Measurements from ENCODE around the gene SLC26A1. TPM values are rescaled to one million over a fixed set of nuclear protein-coding genes. Genes with fewer than 3 reads are reported as not detected.
"Not testable (repeated sequence)": the region's sequence is repeated elsewhere in the genome, so short reads cannot be mapped to it uniquely, and the experiment has no call there.

The SLC26A1 gene
- total and polyA plus RNA-seq, 7 donors, result 1.1 TPM; not detected in 6

DNA sequence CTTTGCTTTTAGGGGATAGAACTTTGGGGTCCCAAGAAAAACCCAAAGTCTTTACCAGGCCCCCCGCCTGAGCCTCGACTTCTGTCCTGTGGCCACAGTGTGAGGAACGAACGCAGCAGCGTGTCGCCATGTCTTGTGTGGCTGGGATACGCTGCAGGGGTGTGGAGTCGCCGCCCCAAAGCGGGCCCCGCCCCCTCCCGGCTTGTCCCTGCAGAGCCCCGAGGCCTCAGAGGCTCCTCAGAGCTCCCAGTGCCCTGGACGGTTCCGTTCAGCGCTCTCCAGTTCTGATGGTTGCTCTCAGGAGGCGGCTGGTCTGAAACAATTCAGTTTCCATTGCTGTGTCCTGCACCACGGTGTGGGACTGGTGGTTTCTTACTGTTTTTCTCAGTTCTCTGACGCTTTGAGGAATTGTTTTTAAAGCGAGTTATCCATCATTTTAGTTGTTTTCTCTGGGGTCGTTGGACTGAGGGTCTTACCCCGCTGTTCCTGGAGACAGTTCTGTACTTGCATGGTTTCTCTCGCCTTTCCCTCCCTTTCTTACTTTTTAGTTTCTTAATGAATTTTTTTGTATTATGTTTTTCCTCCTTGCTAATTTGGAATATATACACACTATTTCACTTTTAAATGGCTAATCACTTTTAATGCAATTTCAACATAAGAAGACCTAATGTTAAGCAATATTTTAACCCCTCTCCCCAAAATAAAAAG, 7.9 kb downstream of the SLC26A1 start:
- Histone ChIP-seq H3K4me1 (peaks cover 0 to 28% (median 25%) of the 10 kb centered on the region in 4 donors), H3K36me3 (peaks cover 0 to 9% (median 0%) of the 10 kb centered on the region in 4 donors), H3K9me3 (no peaks in the 10 kb centered on the region), H3K27ac (no peak overlapping the region), H3K4me3 (peak overlapping the region in 2 of 4 donors; percentile 4 to 17), H3K27me3 (no peaks in the 10 kb centered on the region)
- intact Hi-C loops (cut with DNase I), result loop anchor here (5.0 kb wide), 1 partner anchor 243 kb away; no protein-coding TSS in a partner anchor
- DNase-seq, result no peak
- TF ChIP-seq, protein P1, sequence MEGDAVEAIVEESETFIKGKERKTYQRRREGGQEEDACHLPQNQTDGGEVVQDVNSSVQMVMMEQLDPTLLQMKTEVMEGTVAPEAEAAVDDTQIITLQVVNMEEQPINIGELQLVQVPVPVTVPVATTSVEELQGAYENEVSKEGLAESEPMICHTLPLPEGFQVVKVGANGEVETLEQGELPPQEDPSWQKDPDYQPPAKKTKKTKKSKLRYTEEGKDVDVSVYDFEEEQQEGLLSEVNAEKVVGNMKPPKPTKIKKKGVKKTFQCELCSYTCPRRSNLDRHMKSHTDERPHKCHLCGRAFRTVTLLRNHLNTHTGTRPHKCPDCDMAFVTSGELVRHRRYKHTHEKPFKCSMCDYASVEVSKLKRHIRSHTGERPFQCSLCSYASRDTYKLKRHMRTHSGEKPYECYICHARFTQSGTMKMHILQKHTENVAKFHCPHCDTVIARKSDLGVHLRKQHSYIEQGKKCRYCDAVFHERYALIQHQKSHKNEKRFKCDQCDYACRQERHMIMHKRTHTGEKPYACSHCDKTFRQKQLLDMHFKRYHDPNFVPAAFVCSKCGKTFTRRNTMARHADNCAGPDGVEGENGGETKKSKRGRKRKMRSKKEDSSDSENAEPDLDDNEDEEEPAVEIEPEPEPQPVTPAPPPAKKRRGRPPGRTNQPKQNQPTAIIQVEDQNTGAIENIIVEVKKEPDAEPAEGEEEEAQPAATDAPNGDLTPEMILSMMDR (IDR thresholded peaks at IDR 0.05), result no peak
- peak in 1 of 2 donors; percentile 12 for TF ChIP-seq POLR2A (IDR thresholded peaks at IDR 0.05)
- WGBS, 2 donors, result 25 to 39% methylated on average over 23 of the region's 23 CpGs

GRCh38 chr4:984336-985054, 8.7 kb downstream of the SLC26A1 start:
- intact Hi-C loops (cut with DNase I), result loop anchor here (5.0 kb wide), 1 partner anchor 242 kb away; no protein-coding TSS in a partner anchor
- peak overlapping the region in 2 of 4 donors; percentile 4 to 17 for H3K4me3 ChIP-seq
- H3K36me3 ChIP-seq, result peaks cover 0 to under 1% (median 0%) of the 10 kb centered on the region in 4 donors
- H3K27ac ChIP-seq, result no peak overlapping the region
- H3K27me3 ChIP-seq, result no peaks in the 10 kb centered on the region
- no peak for DNase-seq
- H3K4me1 ChIP-seq, result peaks cover 0 to 28% (median 25%) of the 10 kb centered on the region in 4 donors
- TF ChIP-seq POLR2A (IDR thresholded peaks at IDR 0.05), result no peak
- WGBS, 2 donors, result 39 to 74% methylated on average over 15 of the region's 15 CpGs
- H3K9me3 ChIP-seq, result no peaks in the 10 kb centered on the region

DNA sequence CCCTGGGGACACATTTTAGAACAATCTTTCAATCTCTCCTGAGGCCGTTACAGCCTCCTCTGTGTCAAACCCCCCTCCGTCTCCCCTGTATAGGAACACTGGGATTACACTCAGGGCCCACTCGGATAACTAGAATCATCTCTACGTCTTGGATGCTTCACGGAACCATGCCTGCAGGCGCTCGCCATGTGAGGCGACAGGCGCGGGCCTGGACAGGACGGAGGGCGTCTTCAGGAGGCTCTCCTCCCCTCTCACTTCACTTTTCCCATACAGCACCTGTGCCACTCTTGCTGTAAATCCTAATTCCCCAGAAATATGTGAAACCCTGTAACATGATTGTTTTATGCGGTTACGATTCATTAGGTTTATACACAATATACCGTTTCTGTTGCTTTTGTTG, 10.4 kb downstream of the SLC26A1 start:
- Histone ChIP-seq H3K27ac (no peak overlapping the region), H3K27me3 (no peaks in the 10 kb centered on the region), H3K36me3 (no peaks in the 10 kb centered on the region), H3K4me3 (no peak overlapping the region), H3K9me3 (no peaks in the 10 kb centered on the region), H3K4me1 (peaks cover 0 to 23% (median 21%) of the 10 kb centered on the region in 4 donors)
- no peak for DNase-seq
- TF ChIP-seq EP300 (IDR thresholded peaks at IDR 0.05), result no peak
- TF ChIP-seq POLR2A (IDR thresholded peaks at IDR 0.05), result no peak
- TF ChIP-seq, protein P1 (IDR thresholded peaks at IDR 0.05), result no peak
- TF ChIP-seq POLR2AphosphoS5 (IDR thresholded peaks at IDR 0.05), result no peak
- WGBS, 2 donors, result 95 to 97% methylated on average over 15 of the region's 15 CpGs
- intact Hi-C loops (cut with DNase I), result no loop called here

GRCh38 chr4:982291-982690, 10.9 kb downstream of the SLC26A1 start:
- no peak for DNase-seq
- TF ChIP-seq, protein P1 (IDR thresholded peaks at IDR 0.05), result no peak
- TF ChIP-seq POLR2A (IDR thresholded peaks at IDR 0.05) (no peak), POLR2AphosphoS5 (IDR thresholded peaks at IDR 0.05) (no peak), EP300 (IDR thresholded peaks at IDR 0.05) (no peak)
- Histone ChIP-seq H3K27me3 (no peaks in the 10 kb centered on the region), H3K4me1 (peaks cover 0 to 17% (median 16%) of the 10 kb centered on the region in 4 donors), H3K9me3 (no peaks in the 10 kb centered on the region), H3K4me3 (no peak overlapping the region), H3K27ac (no peak overlapping the region), H3K36me3 (no peaks in the 10 kb centered on the region)
- 92 to 93% methylated on average over 17 of the region's 17 CpGs for WGBS, 2 donors
- intact Hi-C loops (cut with DNase I), result no loop called here

DNA sequence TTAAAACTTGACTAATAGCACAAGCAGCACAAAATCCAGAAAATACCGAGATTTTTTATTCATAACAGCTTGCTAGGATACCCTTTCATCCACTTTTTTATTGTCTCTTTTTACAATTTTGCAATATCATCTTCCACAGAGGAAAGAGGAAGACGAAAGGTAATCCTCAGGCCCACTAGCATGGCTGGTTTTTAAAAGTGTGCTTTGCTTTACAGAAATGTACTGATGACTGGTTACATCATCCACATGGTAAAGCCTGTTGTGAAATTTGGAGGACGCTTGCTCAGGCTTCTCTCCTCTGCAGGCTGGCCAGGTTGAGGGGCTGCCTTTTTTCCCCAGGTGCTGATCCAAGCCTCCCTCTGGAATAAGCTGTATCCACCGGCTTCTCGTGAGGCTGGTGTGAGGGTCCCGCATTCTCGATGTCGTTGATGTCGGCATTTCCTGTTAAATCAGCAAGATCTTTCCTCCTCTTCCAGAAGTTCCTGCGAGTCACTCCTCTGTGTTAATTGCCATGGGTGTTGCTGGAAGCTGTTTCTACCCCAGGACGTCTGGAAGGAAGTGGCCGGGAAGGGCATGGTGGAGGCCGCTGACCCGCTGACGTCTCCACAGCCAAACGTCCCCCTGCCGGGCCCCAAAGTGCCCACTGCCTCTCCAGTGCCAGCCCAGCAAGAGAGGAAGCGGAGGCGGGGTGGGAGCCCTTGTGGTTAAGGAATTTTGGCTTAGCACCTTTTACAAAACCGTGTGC, 14.1 kb downstream of the SLC26A1 start:
- Histone ChIP-seq H3K27me3 (no peaks in the 10 kb centered on the region), H3K4me3 (no peak overlapping the region), H3K9me3 (no peaks in the 10 kb centered on the region), H3K4me1 (peaks cover 0 to 1% (median under 1%) of the 10 kb centered on the region in 4 donors), H3K36me3 (no peaks in the 10 kb centered on the region), H3K27ac (no peak overlapping the region)
- intact Hi-C loops (cut with DNase I), result no loop called here
- DNase-seq, result no peak
- WGBS, 2 donors, result 65 to 82% methylated on average over 20 of the region's 20 CpGs
- TF ChIP-seq EP300 (IDR thresholded peaks at IDR 0.05), result no peak
- no peak for TF ChIP-seq POLR2AphosphoS5 (IDR thresholded peaks at IDR 0.05)
- no peak for TF ChIP-seq POLR2A (IDR thresholded peaks at IDR 0.05)
- TF ChIP-seq, protein P1 (IDR thresholded peaks at IDR 0.05), result no peak

GRCh38 chr4:976016-976415, 17.2 kb downstream of the SLC26A1 start:
- H3K36me3 ChIP-seq; intact Hi-C loops (cut with DNase I); DNase-seq; H3K9me3 ChIP-seq; H3K27me3 ChIP-seq; H3K4me3 ChIP-seq; H3K27ac ChIP-seq: not testable (repeated sequence)
- peaks cover 0 to 28% (median 25%) of the 10 kb centered on the region in 4 donors for H3K4me1 ChIP-seq
- WGBS, 2 donors, result 97 to 98% methylated on average over 20 to 25 of the region's 25 CpGs
